RWPE1 (cell line): Measurements from ENCODE around the gene RNF146.

Experiments
- CTCF ChIA-PET: fragments of 350-600 bp; sonication (Branson Sonifier 250); formaldehyde crosslinking; extraction: SDS; loops from one replicate; lab custom pipeline; 2021; lab: Yijun Ruan, JAX
- POLR2A ChIA-PET: fragments of 400-600 bp; formaldehyde crosslinking; extraction: SDS; loops from one replicate; lab custom pipeline; 2020; ENCODE audit warnings: antibody characterized with exemption; ENCODE audit not compliant: low non-redundant PET; lab: Yijun Ruan, JAX
- DNase-seq: peaks from one replicate; pipeline ENCODE4 v3.0.0; 2012; ENCODE audit warnings: low spot score
- H3K27ac ChIP-seq: fragments of 450-650 bp; 2 replicates; pipeline ENCODE4 v1.5.1; 2017
- TF ChIP-seq, protein P1 (sequence below): fragments of 450-650 bp; conservative IDR thresholded peaks from 2 replicates; pipeline ENCODE4 v1.5.1; 2017; ENCODE audit warnings: low read depth, mild to moderate bottlenecking

RNF146 gene

DNA sequence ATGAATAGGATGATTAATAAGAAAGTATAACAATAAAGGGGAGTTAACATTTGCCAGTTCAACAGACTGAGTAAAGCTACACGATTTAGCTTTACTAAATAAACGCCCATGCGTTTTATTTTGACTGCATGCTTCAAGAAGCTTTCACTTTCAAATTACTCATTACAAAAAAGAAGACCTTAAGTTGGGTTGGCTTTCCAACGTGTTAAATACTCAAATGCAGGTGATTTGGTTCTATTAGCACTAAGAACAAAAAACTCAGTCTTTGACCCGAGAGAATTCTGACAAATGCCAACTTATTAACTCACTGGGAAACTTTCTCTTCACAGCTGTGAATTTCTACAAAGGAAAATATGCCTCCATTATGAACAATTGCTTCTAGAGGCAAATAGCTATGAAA is 24.8 kb downstream of the RNF146 start:
- no peak overlapping the region for H3K27ac ChIP-seq
- TF ChIP-seq, protein P1, sequence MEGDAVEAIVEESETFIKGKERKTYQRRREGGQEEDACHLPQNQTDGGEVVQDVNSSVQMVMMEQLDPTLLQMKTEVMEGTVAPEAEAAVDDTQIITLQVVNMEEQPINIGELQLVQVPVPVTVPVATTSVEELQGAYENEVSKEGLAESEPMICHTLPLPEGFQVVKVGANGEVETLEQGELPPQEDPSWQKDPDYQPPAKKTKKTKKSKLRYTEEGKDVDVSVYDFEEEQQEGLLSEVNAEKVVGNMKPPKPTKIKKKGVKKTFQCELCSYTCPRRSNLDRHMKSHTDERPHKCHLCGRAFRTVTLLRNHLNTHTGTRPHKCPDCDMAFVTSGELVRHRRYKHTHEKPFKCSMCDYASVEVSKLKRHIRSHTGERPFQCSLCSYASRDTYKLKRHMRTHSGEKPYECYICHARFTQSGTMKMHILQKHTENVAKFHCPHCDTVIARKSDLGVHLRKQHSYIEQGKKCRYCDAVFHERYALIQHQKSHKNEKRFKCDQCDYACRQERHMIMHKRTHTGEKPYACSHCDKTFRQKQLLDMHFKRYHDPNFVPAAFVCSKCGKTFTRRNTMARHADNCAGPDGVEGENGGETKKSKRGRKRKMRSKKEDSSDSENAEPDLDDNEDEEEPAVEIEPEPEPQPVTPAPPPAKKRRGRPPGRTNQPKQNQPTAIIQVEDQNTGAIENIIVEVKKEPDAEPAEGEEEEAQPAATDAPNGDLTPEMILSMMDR: no peak
- POLR2A ChIA-PET: no interaction called here
- no peak for DNase-seq
- CTCF ChIA-PET: interaction anchor here (0.8 to 0.9 kb wide), 2 partner anchors 171 to 232 kb away, joined by 3 to 4 read pairs; no protein-coding TSS in a partner anchor

DNA sequence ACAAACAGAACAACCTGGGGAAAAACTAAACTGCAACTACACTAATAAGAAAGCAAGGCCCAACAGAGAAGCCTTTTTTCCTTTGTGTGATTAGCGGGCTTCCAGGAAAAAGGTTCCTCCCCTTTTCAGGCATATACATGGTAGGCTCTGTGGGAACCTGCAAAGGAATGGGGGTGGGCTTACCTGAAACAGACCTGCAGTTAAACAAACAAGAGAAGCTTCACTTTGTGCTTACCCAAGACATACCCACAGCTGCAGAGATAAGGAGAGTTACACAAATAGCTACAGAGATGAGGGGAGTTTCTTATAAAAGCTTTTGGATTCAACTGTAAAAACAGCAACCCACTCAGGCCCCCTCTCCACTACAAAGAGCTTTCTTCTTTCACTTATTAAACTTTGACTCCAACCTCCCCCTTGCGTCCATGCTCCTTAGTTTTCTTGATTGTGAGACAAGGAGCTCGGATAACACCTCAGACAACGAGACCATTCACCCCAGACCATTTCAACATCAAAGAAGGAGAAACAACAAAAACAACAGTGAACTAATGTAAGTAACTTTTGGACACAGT is 30.9 kb downstream of the RNF146 start:
- DNase-seq: no peak
- no peak overlapping the region for H3K27ac ChIP-seq
- ChIA-PET POLR2A (no interaction called here), CTCF (no interaction called here)
- TF ChIP-seq, protein P1: no peak

DNA sequence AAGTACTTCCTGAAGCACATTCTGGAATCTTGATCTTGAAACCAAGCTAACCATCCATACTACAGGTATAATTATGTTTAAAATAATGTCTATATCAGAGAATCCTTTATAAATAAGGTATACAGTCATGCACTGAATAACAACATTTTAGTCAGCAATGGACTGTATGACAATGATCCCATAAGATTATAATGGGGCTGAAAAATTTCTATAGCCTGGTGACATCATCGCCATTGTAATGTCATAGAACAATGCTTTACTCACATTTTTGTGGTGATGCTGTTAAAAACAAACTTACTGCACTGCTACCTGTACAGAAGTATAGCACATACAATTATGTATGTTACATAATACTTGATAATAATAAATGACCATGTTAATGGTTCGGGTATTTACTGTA is 31.8 kb downstream of the RNF146 start:
- TF ChIP-seq, protein P1: no peak
- POLR2A ChIA-PET: no interaction called here
- no peak overlapping the region for H3K27ac ChIP-seq
- CTCF ChIA-PET: no interaction called here
- no peak for DNase-seq

DNA sequence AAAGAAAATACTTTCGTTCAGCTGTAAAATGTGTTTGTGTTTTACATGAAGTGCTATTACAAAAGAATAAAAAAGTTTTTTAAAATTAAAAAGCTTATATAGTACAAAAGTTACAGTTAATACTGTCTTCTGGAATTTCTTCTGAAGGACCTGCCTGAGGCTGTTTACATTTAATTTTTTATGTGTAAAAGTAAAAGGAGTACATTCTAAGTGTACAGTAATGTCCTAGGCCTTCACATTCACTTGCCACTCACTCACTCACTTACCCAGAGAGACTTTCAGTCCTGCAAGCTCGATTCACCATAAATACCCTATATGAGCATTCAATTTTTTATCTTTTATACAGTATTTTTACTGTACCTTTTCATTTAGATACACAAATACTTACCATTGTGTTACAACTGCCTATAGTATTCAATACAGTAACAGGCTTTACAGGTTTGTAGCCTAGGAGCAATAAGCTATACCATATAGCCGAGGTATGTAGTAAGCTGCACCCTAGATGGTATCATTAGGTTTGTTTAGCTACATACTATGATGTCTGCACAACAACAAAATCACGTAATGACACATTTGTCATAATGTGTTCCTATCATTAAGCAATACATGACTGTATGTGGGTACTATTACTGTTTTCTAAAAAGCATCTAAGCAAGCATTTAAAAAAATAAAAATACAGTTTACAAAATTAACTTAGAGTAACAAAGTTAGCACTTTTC is 33.0 kb downstream of the RNF146 start:
- CTCF ChIA-PET: interaction anchor here (0.6 kb wide), 1 partner anchor 124 kb away, joined by 3 read pairs; no protein-coding TSS in a partner anchor
- no peak overlapping the region for H3K27ac ChIP-seq
- TF ChIP-seq, protein P1: no peak

DNA sequence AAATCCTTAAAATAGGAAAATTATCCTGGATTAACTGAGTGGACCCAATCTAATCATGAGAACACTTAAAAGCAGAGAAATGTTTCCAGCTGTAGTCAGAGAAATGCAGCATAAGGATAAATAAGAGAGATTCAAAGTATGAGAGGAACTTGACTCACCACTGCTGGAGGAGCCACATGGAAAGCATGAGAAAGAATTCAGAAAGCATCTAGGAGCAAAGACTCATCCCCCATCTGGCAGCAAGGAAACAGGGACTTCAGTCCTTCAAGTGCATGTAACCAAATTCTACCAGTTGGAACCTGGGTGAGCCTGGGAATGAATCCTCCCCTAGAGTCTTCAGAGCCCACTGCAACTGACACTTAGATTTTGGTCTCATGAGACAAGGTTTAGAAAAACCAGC is 33.7 kb downstream of the RNF146 start:
- ChIA-PET POLR2A (no interaction called here), CTCF (interaction anchor here (0.9 to 1.7 kb wide), 3 partner anchors 216 to 247 kb away, joined by 3 to 6 read pairs (median 3); no protein-coding TSS in a partner anchor)
- TF ChIP-seq, protein P1: no peak
- no peak overlapping the region for H3K27ac ChIP-seq
- no peak for DNase-seq

More for the DNA sequence above, 33.0 kb downstream of the RNF146 start:
- DNase-seq: no peak
- POLR2A ChIA-PET: no interaction called here

DNA sequence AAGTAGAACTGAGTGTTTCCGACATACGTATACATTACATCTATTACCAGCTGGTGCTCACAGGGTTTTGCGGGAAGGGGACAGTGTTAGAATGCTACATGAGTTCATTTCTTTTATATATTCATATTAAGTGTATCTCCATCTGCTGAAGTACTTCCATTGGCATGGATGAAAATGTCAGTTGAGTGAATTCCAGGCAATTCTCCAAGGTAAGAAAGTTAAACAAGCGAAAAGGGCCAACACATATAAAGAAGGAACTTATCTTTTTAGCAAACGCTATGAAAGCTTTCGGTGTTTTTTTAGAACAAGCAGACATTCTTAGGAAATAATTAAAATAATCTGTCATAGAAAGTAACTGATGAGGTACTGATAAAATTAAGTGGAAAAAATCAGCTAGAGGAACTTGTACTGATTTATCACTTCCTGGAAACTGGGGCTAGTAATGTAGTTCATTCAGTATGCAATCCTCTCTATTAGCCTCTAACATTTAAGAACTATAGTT is 34.6 kb downstream of the RNF146 start:
- DNase-seq: no peak
- POLR2A ChIA-PET: no interaction called here
- TF ChIP-seq, protein P1: no peak
- CTCF ChIA-PET: interaction anchor here (0.9 to 1.7 kb wide), 3 partner anchors 215 to 246 kb away, joined by 3 to 6 read pairs (median 3); no protein-coding TSS in a partner anchor
- H3K27ac ChIP-seq: no peak overlapping the region
